MM.1S (cell line): Measurements from ENCODE around the gene ZNF565.
"Not testable (repeated sequence)": the region's sequence is repeated elsewhere in the genome, so short reads cannot be mapped to it uniquely, and the experiment has no call there.

ENCODE experiments used
- DNase-seq: peaks from one replicate; pipeline ENCODE4 v3.0.0-alpha.2; 2015
- H2AFZ ChIP-seq: fragments of 300-600 bp; sonication (generic); 2 replicates; pipeline ENCODE4 v1.6.0; 2016; ENCODE audit warnings: antibody characterized with exemption, low read length
- H3F3A ChIP-seq: fragments of 300-600 bp; sonication (generic); 2 replicates; pipeline ENCODE4 v1.6.1; 2016; ENCODE audit warnings: mild to moderate bottlenecking, antibody characterized with exemption, low read length, moderate library complexity, mixed read lengths; ENCODE audit not compliant: insufficient read depth
- H3K27ac ChIP-seq: fragments of 300-600 bp; sonication (generic); 2 replicates; pipeline ENCODE4 v1.5.1; 2016; ENCODE audit warnings: mild to moderate bottlenecking, low read length
- H3K27me3 ChIP-seq: fragments of 300-600 bp; sonication (generic); replicated peaks from 2 replicates; pipeline ENCODE4 v1.6.0; 2016; ENCODE audit warnings: low read length; ENCODE audit not compliant: insufficient read depth
- H3K36me3 ChIP-seq: fragments of 300-600 bp; sonication (generic); replicated peaks from 2 replicates; pipeline ENCODE4 v1.6.1; 2016; ENCODE audit warnings: mild to moderate bottlenecking, low read length, mixed read lengths; ENCODE audit not compliant: insufficient read depth
- H3K4me1 ChIP-seq: fragments of 300-600 bp; sonication (generic); 2 replicates; pipeline ENCODE4 v1.6.1; 2016; ENCODE audit warnings: low read length, mixed read lengths
- H3K4me2 ChIP-seq: fragments of 300-600 bp; sonication (generic); 2 replicates; pipeline ENCODE4 v1.6.0; 2016; ENCODE audit warnings: low read depth, low read length
- H3K4me3 ChIP-seq: fragments of 300-600 bp; sonication (generic); 2 replicates; pipeline ENCODE4 v1.5.1; 2016; ENCODE audit warnings: low read length, mixed read lengths
- H3K79me2 ChIP-seq: fragments of 300-600 bp; sonication (generic); 2 replicates; pipeline ENCODE4 v1.6.1; 2016; ENCODE audit warnings: mixed run types, low read length, mixed read lengths
- H3K9ac ChIP-seq: fragments of 300-600 bp; sonication (generic); 2 replicates; pipeline ENCODE4 v1.6.1; 2016; ENCODE audit warnings: low read length, mixed read lengths
- H3K9me2 ChIP-seq: fragments of 300-600 bp; sonication (generic); replicated peaks from 2 replicates; pipeline ENCODE4 v1.6.1; 2016; ENCODE audit warnings: mild to moderate bottlenecking, low read length, mixed read lengths; ENCODE audit not compliant: insufficient read depth
- H3K9me3 ChIP-seq: fragments of 300-600 bp; sonication (generic); replicated peaks from 2 replicates; pipeline ENCODE4 v1.6.1; 2016; ENCODE audit warnings: mild to moderate bottlenecking, low read length, mixed read lengths; ENCODE audit not compliant: insufficient read depth
- H4K20me1 ChIP-seq: fragments of 300-600 bp; sonication (generic); 2 replicates; pipeline ENCODE4 v1.6.1; 2016; ENCODE audit warnings: mild to moderate bottlenecking, low read length, moderate library complexity, mixed read lengths; ENCODE audit not compliant: insufficient read depth
- CTCF ChIP-seq: fragments of 300-600 bp; sonication (generic); IDR thresholded peaks from 2 replicates; pipeline ENCODE4 v1.5.1; 2016; ENCODE audit warnings: antibody characterized with exemption, low read length, mixed read lengths
- EZH2 ChIP-seq: fragments of 300-600 bp; sonication (generic); optimal IDR thresholded peaks from 2 replicates; pipeline ENCODE3; 2017; ENCODE audit warnings: low read depth, mild to moderate bottlenecking, antibody characterized with exemption, low read length, mixed read lengths
- EZH2phosphoT487 ChIP-seq: fragments of 300-600 bp; sonication (generic); IDR thresholded peaks from 2 replicates; pipeline ENCODE4 v1.6.1; 2018; ENCODE audit warnings: antibody characterized with exemption, low read length

Gene ZNF565

GRCh38 chr19:36182612-36183244 is 31.7 kb downstream of the ZNF565 start:
- H4K20me1 ChIP-seq, result no peaks in the 10 kb centered on the region
- H3K9me3 ChIP-seq, result no peaks in the 10 kb centered on the region
- no peak overlapping the region for H3K27ac ChIP-seq
- no peaks in the 10 kb centered on the region for H3K36me3 ChIP-seq
- no peak for DNase-seq
- no peak overlapping the region for H3K9ac ChIP-seq
- no peak overlapping the region for H3K4me2 ChIP-seq
- H3F3A ChIP-seq, result no peaks in the 10 kb centered on the region
- no peaks in the 10 kb centered on the region for H3K4me1 ChIP-seq
- no peak overlapping the region for H3K4me3 ChIP-seq
- no peaks in the 10 kb centered on the region for H3K79me2 ChIP-seq
- no peaks in the 10 kb centered on the region for H3K27me3 ChIP-seq
- no peaks in the 10 kb centered on the region for H3K9me2 ChIP-seq
- TF ChIP-seq CTCF (no peak), EZH2 (no peak), EZH2phosphoT487 (no peak)
- H2AFZ ChIP-seq, result no peak overlapping the region

GRCh38 chr19:36179077-36179476 is 35.4 kb downstream of the ZNF565 start:
- DNase-seq, H3K36me3 ChIP-seq, H4K20me1 ChIP-seq, H3K9me2 ChIP-seq, H3K4me1 ChIP-seq, H3F3A ChIP-seq, H3K79me2 ChIP-seq, H3K9ac ChIP-seq, H2AFZ ChIP-seq, H3K27ac ChIP-seq, H3K9me3 ChIP-seq, H3K4me2 ChIP-seq, H3K4me3 ChIP-seq, H3K27me3 ChIP-seq: not testable (repeated sequence)

GRCh38 chr19:36173846-36174245 is 40.6 kb downstream of the ZNF565 start:
- not testable (repeated sequence) for H2AFZ ChIP-seq, H3K9me3 ChIP-seq, H3K27me3 ChIP-seq, H3K4me3 ChIP-seq, H3K36me3 ChIP-seq, H3K9ac ChIP-seq, H3K4me1 ChIP-seq, H3K4me2 ChIP-seq, H3F3A ChIP-seq, H3K9me2 ChIP-seq, H3K27ac ChIP-seq, H4K20me1 ChIP-seq, H3K79me2 ChIP-seq, DNase-seq

- Histone ChIP-seq H3F3A (no peaks in the 10 kb centered on the region), H4K20me1 (no peaks in the 10 kb centered on the region), H2AFZ (no peak overlapping the region), H3K4me1 (no peaks in the 10 kb centered on the region), H3K4me3 (no peak overlapping the region), H3K79me2 (no peaks in the 10 kb centered on the region), H3K36me3 (no peaks in the 10 kb centered on the region), H3K27ac (no peak overlapping the region), H3K9me3 (no peaks in the 10 kb centered on the region), H3K9ac (no peak overlapping the region), H3K9me2 (no peaks in the 10 kb centered on the region), H3K4me2 (no peak overlapping the region), H3K27me3 (no peaks in the 10 kb centered on the region)
- no peak for DNase-seq
- TF ChIP-seq CTCF (no peak), EZH2phosphoT487 (no peak), EZH2 (no peak)
Measured at GRCh38 chr19:36172852-36173251, 41.6 kb downstream of the ZNF565 start.
